ENCODE data around the gene RALGAPB.

The RALGAPB gene

DNA sequence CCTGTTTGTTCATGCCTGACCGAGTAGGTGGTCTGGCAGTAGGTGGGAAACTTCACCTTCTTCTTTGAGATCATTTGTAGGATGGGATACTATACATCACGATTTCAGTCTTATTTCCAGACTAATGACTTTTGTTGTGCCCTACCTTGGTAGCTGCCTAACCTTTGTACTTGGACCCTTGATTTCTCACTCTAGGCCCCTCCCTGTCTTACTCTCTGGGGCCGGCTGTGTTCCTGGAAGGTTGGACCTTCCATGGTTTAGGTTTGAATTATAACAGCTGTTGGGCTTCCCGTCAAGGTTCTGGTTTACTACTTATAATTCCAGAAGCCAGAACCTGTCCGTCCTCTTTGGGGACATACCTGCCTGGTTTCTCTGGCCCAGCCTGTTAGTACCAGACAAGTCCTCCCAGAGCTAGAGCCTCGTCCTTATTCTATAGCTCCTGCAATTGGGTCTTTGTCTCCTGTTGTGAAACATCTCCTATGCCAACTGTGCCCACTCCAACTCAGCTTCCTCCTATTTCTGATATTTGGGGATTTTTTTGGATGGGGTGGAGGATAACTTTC lies 93.5 kb downstream of the RALGAPB start:
- TF ChIP-seq, protein P1, sequence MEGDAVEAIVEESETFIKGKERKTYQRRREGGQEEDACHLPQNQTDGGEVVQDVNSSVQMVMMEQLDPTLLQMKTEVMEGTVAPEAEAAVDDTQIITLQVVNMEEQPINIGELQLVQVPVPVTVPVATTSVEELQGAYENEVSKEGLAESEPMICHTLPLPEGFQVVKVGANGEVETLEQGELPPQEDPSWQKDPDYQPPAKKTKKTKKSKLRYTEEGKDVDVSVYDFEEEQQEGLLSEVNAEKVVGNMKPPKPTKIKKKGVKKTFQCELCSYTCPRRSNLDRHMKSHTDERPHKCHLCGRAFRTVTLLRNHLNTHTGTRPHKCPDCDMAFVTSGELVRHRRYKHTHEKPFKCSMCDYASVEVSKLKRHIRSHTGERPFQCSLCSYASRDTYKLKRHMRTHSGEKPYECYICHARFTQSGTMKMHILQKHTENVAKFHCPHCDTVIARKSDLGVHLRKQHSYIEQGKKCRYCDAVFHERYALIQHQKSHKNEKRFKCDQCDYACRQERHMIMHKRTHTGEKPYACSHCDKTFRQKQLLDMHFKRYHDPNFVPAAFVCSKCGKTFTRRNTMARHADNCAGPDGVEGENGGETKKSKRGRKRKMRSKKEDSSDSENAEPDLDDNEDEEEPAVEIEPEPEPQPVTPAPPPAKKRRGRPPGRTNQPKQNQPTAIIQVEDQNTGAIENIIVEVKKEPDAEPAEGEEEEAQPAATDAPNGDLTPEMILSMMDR (IDR thresholded peaks at IDR 0.05; ENCODE audit: extremely low read depth, insufficient read depth, missing control alignments) = no peak
- DNase-seq (ENCODE audit: low spot score) = no peak
- in situ Hi-C loops (cut with MboI; ENCODE audit: low pct_unique_long_range_greater_than_20kb, low sequenced_read_pairs, unreplicated experiment) = no loop called here

DNA sequence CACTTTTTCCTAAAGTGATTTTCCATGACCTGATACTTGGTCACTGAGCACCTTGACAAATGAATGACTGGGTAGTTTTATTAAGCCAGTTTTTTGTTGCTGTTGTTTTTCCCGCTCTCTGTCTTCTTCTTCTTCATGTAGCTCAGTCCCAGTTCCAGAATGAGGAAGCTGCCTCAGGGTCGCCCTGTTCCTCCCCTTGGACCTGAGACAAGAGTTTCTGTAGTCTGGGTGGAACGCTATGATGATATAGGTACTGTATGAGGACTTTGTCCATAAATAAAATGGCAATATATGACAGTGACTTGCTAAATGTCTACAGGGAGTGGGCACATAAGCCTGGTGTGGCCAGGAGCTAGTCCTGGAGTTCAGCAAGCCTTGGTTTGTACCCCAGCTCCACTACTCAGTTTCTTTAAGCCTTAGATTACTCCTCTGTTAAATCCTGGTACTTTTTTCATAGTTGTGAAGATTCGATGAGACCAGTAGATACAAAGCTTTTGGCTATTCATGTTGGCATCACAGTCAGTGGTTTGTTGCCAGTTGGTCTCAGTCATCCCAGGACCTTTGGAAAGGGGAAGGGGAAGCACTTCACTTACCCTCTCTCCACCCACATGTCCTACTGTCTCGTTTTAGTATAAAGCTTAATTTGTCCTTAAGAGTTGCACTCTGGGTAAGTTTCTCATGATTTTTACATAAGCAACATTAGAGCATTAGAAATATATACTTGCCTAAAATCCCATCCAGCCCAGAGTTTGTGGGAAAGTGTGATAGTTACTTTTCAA lies 97.3 kb downstream of the RALGAPB start:
- no peak for DNase-seq (ENCODE audit: low spot score)
- TF ChIP-seq, protein P1 (IDR thresholded peaks at IDR 0.05; ENCODE audit: extremely low read depth, insufficient read depth, missing control alignments) = no peak
- in situ Hi-C loops (cut with MboI; ENCODE audit: low pct_unique_long_range_greater_than_20kb, low sequenced_read_pairs, unreplicated experiment) = no loop called here

DNA sequence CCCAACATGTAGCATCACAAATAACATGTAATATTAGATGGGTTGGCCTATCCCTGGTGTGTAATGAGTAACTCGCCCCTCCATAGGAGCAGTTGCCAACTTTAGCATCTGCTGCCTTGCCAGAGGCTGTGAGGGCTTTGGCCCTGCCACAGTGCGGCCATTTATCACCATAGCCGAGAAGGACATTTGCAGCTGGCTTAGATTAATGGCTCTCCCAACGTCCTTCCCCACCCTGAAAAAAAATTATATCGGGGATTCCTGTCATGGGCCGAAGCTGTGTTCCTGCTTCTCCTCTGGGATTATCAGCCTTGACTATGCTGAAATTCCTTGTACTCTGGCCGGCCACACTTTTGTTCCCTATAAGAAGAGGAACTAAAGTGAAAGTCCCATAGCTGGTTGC lies 100.8 kb downstream of the RALGAPB start:
- no peak for DNase-seq (ENCODE audit: low spot score)
- in situ Hi-C loops (cut with MboI; ENCODE audit: low pct_unique_long_range_greater_than_20kb, low sequenced_read_pairs, unreplicated experiment) = no loop called here
- TF ChIP-seq, protein P1 (IDR thresholded peaks at IDR 0.05; ENCODE audit: extremely low read depth, insufficient read depth, missing control alignments) = no peak

DNA sequence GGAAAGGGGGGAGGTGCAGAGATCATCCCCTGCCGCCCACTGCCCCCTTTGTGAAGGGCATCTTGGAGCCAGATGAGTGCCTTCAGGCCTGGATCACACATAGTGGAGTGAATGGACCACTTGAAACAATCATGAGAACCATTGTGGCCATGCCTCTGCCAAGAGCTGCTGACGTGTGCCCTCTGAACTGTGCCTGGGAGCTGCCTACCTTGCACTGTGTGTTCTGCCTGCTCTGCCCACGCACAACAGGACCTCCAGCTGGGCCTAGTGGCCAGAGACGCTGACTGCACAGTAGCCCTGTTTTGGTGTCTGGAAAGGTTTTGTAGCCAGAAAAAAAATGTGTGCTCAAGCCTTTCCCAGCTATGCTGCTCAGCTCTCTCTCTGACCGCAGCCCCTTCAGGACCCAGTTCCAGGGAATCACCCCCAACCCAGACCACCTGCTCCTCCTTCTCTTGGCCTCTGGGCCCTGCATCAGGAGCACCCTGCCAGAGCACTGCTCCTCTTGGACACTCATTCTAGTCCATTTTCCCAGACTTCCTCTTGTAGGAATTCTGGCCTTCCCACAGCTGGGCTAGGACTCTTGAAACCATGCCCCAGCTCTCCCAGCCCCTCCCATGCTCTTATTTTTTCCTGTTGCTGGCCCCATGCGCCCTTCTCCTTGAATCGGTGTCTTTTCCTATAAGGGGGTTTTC lies 106.7 kb downstream of the RALGAPB start:
- TF ChIP-seq, protein P1 (IDR thresholded peaks at IDR 0.05; ENCODE audit: extremely low read depth, insufficient read depth, missing control alignments) = no peak
- in situ Hi-C loops (cut with MboI; ENCODE audit: low pct_unique_long_range_greater_than_20kb, low sequenced_read_pairs, unreplicated experiment) = no loop called here
- DNase-seq (ENCODE audit: low spot score) = no peak

GRCh38 chr20:38579921-38580320 lies 107.3 kb downstream of the RALGAPB start:
- in situ Hi-C loops (cut with MboI; ENCODE audit: low pct_unique_long_range_greater_than_20kb, low sequenced_read_pairs, unreplicated experiment) = no loop called here
- TF ChIP-seq, protein P1 (IDR thresholded peaks at IDR 0.05; ENCODE audit: extremely low read depth, insufficient read depth, missing control alignments) = no peak
- DNase-seq (ENCODE audit: low spot score) = no peak

DNA sequence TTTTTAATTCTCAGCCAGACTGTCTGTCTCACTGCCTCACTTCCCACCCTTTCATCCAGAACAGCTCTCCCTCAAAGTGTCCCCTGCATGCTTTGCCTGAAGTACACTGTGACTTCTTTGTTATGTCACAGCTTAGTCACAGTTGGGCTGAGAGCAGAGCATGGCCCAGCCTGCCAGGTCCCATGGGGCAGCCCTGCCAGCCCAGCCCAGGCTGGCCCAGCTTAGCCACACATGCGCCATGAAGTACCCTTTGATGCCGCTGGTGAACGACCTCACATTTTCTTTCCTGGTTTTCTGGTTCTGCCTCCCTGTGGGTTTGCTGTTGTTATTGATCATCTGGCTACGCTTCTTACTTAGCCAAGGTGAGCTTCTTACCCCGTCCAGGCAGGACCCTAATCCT lies 108.4 kb downstream of the RALGAPB start, which contains the start of gene ADIG:
Gene ADIG (plus strand): TSS at position 185 of the 400 bp plus-strand sequence. CDS start 54 bp downstream, at position 239.
- no peak for DNase-seq (ENCODE audit: low spot score)
- in situ Hi-C loops (cut with MboI; ENCODE audit: low pct_unique_long_range_greater_than_20kb, low sequenced_read_pairs, unreplicated experiment) = no loop called here
- TF ChIP-seq, protein P1 (IDR thresholded peaks at IDR 0.05; ENCODE audit: extremely low read depth, insufficient read depth, missing control alignments) = no peak
